Spleen (tissue), 7 donors: ENCODE results near the gene UFC1.

Source experiments
- POLR2A ChIP-seq, 3 donors: fragments of 450-650 bp; IDR thresholded peaks; one replicate each; pipeline ENCODE4 v1.5.1; 2017; ENCODE audit warnings: antibody characterized with exemption in 3 of 3, mild to moderate bottlenecking in 1 of 3
- TF ChIP-seq, protein P1 (sequence below), 11 experiments: fragments of 200-600 bp in 7 of 11; fragments of 450-650 bp in 4 of 11; sonication (generic) in 4 of 11; IDR thresholded peaks in 8 of 11; conservative IDR thresholded peaks in 3 of 11; 1 replicate in 7 of 11; 2 replicates in 4 of 11; pipeline versions ENCODE4 v1.4.0 to v1.8.0; 2016 to 2021; ENCODE audit warnings: antibody characterized with exemption in 11 of 11, inconsistent platforms in 4 of 11, mild to moderate bottlenecking in 1 of 11
- donor health status: DM: no; HTN: no; CAD: no; lungs with moderate emphysema.
- donor health status: DM: no; HTN: no; CAD: no.
- donor health status: DM: no; HTN: no; CAD: no.

DNA sequence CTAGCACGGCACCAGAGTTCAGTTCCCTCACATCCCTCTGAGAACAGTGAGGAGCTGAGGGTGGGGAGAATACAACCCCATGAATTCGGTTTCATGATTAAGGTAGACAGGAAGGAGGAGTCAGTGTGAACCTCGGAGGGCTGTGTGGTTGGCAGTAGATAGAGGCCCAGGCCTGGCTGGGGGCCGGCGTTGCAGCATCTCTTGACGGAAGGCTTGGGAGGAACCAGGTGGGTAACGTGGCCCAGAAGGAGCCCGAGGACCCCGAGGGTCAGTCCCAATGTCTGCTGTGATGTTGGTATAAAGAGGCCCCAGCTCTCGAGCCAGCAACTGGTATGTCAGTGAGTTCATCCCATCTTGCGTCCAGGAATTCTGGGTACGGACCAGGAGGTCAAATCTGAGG lies 17.9 kb downstream of the UFC1 start:
- TF ChIP-seq POLR2A (IDR thresholded peaks at IDR 0.05), result no peak
- TF ChIP-seq, protein P1, sequence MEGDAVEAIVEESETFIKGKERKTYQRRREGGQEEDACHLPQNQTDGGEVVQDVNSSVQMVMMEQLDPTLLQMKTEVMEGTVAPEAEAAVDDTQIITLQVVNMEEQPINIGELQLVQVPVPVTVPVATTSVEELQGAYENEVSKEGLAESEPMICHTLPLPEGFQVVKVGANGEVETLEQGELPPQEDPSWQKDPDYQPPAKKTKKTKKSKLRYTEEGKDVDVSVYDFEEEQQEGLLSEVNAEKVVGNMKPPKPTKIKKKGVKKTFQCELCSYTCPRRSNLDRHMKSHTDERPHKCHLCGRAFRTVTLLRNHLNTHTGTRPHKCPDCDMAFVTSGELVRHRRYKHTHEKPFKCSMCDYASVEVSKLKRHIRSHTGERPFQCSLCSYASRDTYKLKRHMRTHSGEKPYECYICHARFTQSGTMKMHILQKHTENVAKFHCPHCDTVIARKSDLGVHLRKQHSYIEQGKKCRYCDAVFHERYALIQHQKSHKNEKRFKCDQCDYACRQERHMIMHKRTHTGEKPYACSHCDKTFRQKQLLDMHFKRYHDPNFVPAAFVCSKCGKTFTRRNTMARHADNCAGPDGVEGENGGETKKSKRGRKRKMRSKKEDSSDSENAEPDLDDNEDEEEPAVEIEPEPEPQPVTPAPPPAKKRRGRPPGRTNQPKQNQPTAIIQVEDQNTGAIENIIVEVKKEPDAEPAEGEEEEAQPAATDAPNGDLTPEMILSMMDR (IDR thresholded peaks at IDR 0.05 in 8 of 11, conservative IDR thresholded peaks at IDR 0.05 in 3 of 11), result no peak
